Panc1 (cell line): ENCODE data around the gene DOK6. TPM values are rescaled to one million over a fixed set of nuclear protein-coding genes. Genes with fewer than 3 reads are reported as not detected.

Experiments
- ATAC-seq: fragments of 200-7000 bp; cut with Tn5 transposase; 2 replicates; pipeline ENCODE4 v1.9.1; 2020; ENCODE audit warnings: mild to moderate bottlenecking, moderate library complexity
- BruUV-seq: library from RNA; stranded (reverse); fragments of 400-500 nt; replicated peaks from 2 replicates; lab custom pipeline; 2021; lab: Mats Ljungman, UMichigan
- CTCF ChIA-PET: fragments of 300-600 bp; sonication (Branson Sonifier 250); formaldehyde crosslinking; loops from one replicate; lab custom pipeline; 2022; ENCODE audit warnings: antibody characterized with exemption; lab: Charles Lee
- POLR2A ChIA-PET: fragments of 300-600 bp; sonication (Branson Sonifier 250); formaldehyde crosslinking; loops from one replicate; lab custom pipeline; 2022; ENCODE audit warnings: antibody characterized with exemption; lab: Charles Lee
- DNase-seq: peaks from one replicate; pipeline ENCODE4 v3.0.0-alpha.2; 2010; ENCODE audit warnings: low read depth, low spot score
- H3K27ac ChIP-seq: 2 replicates; pipeline ENCODE4 v1.5.1; 2011; ENCODE audit warnings: mild to moderate bottlenecking, low read length, inconsistent platforms
- H3K27me3 ChIP-seq: fragments of 200-500 bp; sonication (Bioruptor generic); 2 replicates; pipeline ENCODE4 v1.6.0; 2014; ENCODE audit warnings: low read length, inconsistent platforms; ENCODE audit not compliant: control insufficient read depth, insufficient read depth
- H3K36me3 ChIP-seq: fragments of 200-500 bp; sonication (Bioruptor generic); 2 replicates; pipeline ENCODE4 v1.5.1; 2014; ENCODE audit warnings: inconsistent platforms, mild to moderate bottlenecking, low read length, moderate library complexity; ENCODE audit not compliant: control insufficient read depth, insufficient read depth
- H3K4me1 ChIP-seq: 2 replicates; pipeline ENCODE4 v1.5.1; 2011; ENCODE audit warnings: inconsistent platforms, mild to moderate bottlenecking, low read length, moderate library complexity; ENCODE audit not compliant: control insufficient read depth, insufficient read depth
- H3K4me3 ChIP-seq, 2 experiments: 2 replicates each; pipeline ENCODE4 v1.5.1; 2011 to 2012; ENCODE audit warnings: low read depth in 2 of 2, low read length in 2 of 2, mild to moderate bottlenecking in 2 of 2, inconsistent platforms in 1 of 2, moderate library complexity in 1 of 2
- H3K9me3 ChIP-seq: fragments of 200-500 bp; sonication (Bioruptor generic); 2 replicates; pipeline ENCODE4 v1.5.1; 2014; ENCODE audit warnings: low read depth, mild to moderate bottlenecking, inconsistent platforms, low read length, moderate library complexity; ENCODE audit not compliant: control insufficient read depth, insufficient read depth
- POLR2AphosphoS5 ChIP-seq: IDR thresholded peaks from 2 replicates; pipeline ENCODE4 v1.6.1; 2012; ENCODE audit warnings: mild to moderate bottlenecking, low read depth, low read length, moderate library complexity
- SIN3A ChIP-seq: IDR thresholded peaks from 2 replicates; pipeline ENCODE4 v1.6.1; 2012; ENCODE audit warnings: low read depth, mild to moderate bottlenecking, low read length, moderate library complexity, borderline replicate concordance; ENCODE audit not compliant: insufficient read depth
- TCF7L2 ChIP-seq: IDR thresholded peaks from 2 replicates; pipeline ENCODE4 v1.6.1; 2011; ENCODE audit warnings: mild to moderate bottlenecking, low read depth, low read length, inconsistent platforms
- in situ Hi-C: cut with HindIII; loops from 2 replicates; pipeline ENCODE4 v1.10.0; 2016; ENCODE audit warnings: low sequenced_read_pairs, low pct_unique_long_range_greater_than_20kb
- intact Hi-C: fragments of 100-400 bp; cut with micrococcal nuclease; formaldehyde crosslinking; loops from one replicate; pipeline ENCODE4 v1.10.0; 2022; ENCODE audit not compliant: unreplicated experiment
- total RNA-seq: library from RNA; stranded (reverse); gene quantifications from one replicate; pipeline ENCODE4 v1.2.1, GENCODE V29; 2021; ENCODE audit not compliant: unreplicated experiment
- TF ChIP-seq, protein P1 (sequence below), 2 experiments: IDR thresholded peaks; 2 replicates each; pipeline ENCODE4 v1.6.1; 2011 to 2012; ENCODE audit warnings: low read depth in 2 of 2, control low read depth in 1 of 2, low read length in 1 of 2, mild to moderate bottlenecking in 1 of 2, moderate library complexity in 1 of 2; ENCODE audit not compliant: insufficient read depth in 1 of 2
- TF ChIP-seq, protein P2 (sequence below): fragments of 450-650 bp; IDR thresholded peaks from 2 replicates; pipeline ENCODE4 v1.5.1; 2017; ENCODE audit warnings: mild to moderate bottlenecking

The DOK6 gene
- total RNA-seq, 1 experiment from 2014 or later, result not detected

DNA sequence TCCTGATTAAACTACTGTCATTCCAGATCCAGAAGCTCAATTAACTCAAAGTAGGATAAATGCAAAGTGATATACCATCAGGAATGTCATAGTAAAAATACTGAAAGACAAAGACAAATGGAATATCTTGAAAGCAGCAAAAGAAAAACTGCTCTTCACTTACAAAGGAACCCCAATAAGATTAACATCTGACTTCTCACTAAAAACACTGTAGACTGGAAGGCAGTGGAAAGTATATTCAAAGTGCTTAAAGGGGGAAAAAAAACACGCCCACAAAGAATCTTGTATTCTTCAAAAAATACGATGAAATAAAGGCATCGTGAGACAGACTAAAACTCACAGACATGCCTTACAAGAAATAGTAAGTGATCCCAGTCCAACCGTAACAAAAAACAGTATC lies 195.7 kb downstream of the DOK6 start:
- CTCF ChIA-PET, result no interaction called here
- no peak overlapping the region for H3K4me3 ChIP-seq
- H3K36me3 ChIP-seq, result no peaks in the 10 kb centered on the region
- POLR2A ChIA-PET, result interaction anchor here (0.7 kb wide), 1 partner anchor 19 kb away, joined by 4 read pairs; no protein-coding TSS in a partner anchor
- DNase-seq, result no peak
- TF ChIP-seq POLR2AphosphoS5 (no peak), SIN3A (no peak), TCF7L2 (no peak)
- TF ChIP-seq, protein P1, sequence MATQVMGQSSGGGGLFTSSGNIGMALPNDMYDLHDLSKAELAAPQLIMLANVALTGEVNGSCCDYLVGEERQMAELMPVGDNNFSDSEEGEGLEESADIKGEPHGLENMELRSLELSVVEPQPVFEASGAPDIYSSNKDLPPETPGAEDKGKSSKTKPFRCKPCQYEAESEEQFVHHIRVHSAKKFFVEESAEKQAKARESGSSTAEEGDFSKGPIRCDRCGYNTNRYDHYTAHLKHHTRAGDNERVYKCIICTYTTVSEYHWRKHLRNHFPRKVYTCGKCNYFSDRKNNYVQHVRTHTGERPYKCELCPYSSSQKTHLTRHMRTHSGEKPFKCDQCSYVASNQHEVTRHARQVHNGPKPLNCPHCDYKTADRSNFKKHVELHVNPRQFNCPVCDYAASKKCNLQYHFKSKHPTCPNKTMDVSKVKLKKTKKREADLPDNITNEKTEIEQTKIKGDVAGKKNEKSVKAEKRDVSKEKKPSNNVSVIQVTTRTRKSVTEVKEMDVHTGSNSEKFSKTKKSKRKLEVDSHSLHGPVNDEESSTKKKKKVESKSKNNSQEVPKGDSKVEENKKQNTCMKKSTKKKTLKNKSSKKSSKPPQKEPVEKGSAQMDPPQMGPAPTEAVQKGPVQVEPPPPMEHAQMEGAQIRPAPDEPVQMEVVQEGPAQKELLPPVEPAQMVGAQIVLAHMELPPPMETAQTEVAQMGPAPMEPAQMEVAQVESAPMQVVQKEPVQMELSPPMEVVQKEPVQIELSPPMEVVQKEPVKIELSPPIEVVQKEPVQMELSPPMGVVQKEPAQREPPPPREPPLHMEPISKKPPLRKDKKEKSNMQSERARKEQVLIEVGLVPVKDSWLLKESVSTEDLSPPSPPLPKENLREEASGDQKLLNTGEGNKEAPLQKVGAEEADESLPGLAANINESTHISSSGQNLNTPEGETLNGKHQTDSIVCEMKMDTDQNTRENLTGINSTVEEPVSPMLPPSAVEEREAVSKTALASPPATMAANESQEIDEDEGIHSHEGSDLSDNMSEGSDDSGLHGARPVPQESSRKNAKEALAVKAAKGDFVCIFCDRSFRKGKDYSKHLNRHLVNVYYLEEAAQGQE (IDR thresholded peaks at IDR 0.05; ENCODE audit: insufficient read depth in 1 of 2, low read depth in 2 of 2, low read length in 1 of 2), result no peak
- TF ChIP-seq, protein P2, sequence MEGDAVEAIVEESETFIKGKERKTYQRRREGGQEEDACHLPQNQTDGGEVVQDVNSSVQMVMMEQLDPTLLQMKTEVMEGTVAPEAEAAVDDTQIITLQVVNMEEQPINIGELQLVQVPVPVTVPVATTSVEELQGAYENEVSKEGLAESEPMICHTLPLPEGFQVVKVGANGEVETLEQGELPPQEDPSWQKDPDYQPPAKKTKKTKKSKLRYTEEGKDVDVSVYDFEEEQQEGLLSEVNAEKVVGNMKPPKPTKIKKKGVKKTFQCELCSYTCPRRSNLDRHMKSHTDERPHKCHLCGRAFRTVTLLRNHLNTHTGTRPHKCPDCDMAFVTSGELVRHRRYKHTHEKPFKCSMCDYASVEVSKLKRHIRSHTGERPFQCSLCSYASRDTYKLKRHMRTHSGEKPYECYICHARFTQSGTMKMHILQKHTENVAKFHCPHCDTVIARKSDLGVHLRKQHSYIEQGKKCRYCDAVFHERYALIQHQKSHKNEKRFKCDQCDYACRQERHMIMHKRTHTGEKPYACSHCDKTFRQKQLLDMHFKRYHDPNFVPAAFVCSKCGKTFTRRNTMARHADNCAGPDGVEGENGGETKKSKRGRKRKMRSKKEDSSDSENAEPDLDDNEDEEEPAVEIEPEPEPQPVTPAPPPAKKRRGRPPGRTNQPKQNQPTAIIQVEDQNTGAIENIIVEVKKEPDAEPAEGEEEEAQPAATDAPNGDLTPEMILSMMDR, result no peak
- no peaks in the 10 kb centered on the region for H3K27me3 ChIP-seq
- in situ Hi-C loops (no loop called here), intact Hi-C loops (no loop called here)
- BruUV-seq, result no TSS peak
- no peak for ATAC-seq
- no peaks in the 10 kb centered on the region for H3K9me3 ChIP-seq
- H3K27ac ChIP-seq, result no peak overlapping the region
- H3K4me1 ChIP-seq, result no peaks in the 10 kb centered on the region

DNA sequence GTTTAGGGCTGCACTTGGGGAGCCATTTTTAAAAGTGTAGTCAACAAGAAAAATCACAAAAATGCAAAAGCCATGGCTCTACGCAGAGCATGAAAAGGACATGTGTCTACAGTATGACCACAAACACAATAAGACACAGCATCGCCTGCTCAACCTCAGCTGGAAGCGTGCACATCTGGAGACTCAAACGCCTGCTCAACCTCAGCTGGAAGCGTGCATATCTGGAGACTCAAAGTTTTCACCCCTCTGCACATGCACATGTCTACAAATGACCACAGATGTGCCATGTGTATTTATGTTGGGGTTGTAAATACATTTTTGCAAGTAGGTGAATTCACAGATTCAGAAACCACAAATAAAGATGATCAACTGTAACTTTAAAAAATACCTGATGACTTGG lies 196.9 kb downstream of the DOK6 start:
- CTCF ChIA-PET, result no interaction called here

More for the DNA sequence above, 196.9 kb downstream of the DOK6 start:
- Histone ChIP-seq H3K4me3 (no peak overlapping the region), H3K9me3 (no peaks in the 10 kb centered on the region), H3K36me3 (no peaks in the 10 kb centered on the region), H3K27ac (no peak overlapping the region), H3K4me1 (no peaks in the 10 kb centered on the region), H3K27me3 (no peaks in the 10 kb centered on the region)
- DNase-seq (no peak), ATAC-seq (no peak)
- in situ Hi-C loops, result no loop called here
- TF ChIP-seq, protein P2, result no peak
- POLR2A ChIA-PET, result no interaction called here
- intact Hi-C loops, result no loop called here
- BruUV-seq, result no TSS peak
